Stimulated activated memory B cell treated with anti-CD40 and anti-IgM and Interleukin-4, amounts not matched to agents 10 μg/mL and 1 μg/mL and 100 μg/mL, for 72 hours (primary cell): Measurements from ENCODE around the gene SH3PXD2A.
"Not testable (repeated sequence)": the region's sequence is repeated elsewhere in the genome, so short reads cannot be mapped to it uniquely, and the experiment has no call there.

Experiments
- ATAC-seq: fragments of 150-1000 bp; cut with Tn5 transposase; 2 replicates; pipeline ENCODE4 v1.10.0; 2021
- H3K27ac Mint-ChIP-seq: one replicate; pipeline ENCODE4 v1.8.0; 2022; ENCODE audit warnings: mild to moderate bottlenecking, mixed read lengths
- H3K27me3 Mint-ChIP-seq: one replicate; pipeline ENCODE4 v1.8.0; 2022; ENCODE audit warnings: mixed read lengths
- H3K36me3 Mint-ChIP-seq: one replicate; pipeline ENCODE4 v1.8.0; 2022; ENCODE audit warnings: mixed read lengths
- H3K4me1 Mint-ChIP-seq: one replicate; pipeline ENCODE4 v1.8.0; 2022; ENCODE audit warnings: mixed read lengths
- H3K4me3 Mint-ChIP-seq: one replicate; pipeline ENCODE4 v1.8.0; 2022; ENCODE audit warnings: mild to moderate bottlenecking, moderate library complexity, mixed read lengths
- H3K9me3 Mint-ChIP-seq: one replicate; pipeline ENCODE4 v1.8.0; 2022; ENCODE audit warnings: mixed read lengths

SH3PXD2A gene

GRCh38 chr10:103772846-103773245, 82.5 kb downstream of the SH3PXD2A start:
- H3K27ac Mint-ChIP-seq, result peak overlapping the region; percentile 81
- H3K4me1 Mint-ChIP-seq, result peaks cover 63% of the 10 kb centered on the region
- not testable (repeated sequence) for H3K9me3 Mint-ChIP-seq, H3K36me3 Mint-ChIP-seq, ATAC-seq
- peak overlapping the region; percentile 83 for H3K4me3 Mint-ChIP-seq
- peaks cover 35% of the 10 kb centered on the region for H3K27me3 Mint-ChIP-seq

GRCh38 chr10:103772096-103772845, 83.1 kb downstream of the SH3PXD2A start:
- ATAC-seq, result peak; percentile 79
- Mint-ChIP-seq H3K36me3 (no peaks in the 10 kb centered on the region), H3K27me3 (peaks cover 30% of the 10 kb centered on the region), H3K9me3 (no peaks in the 10 kb centered on the region), H3K4me1 (peaks cover 58% of the 10 kb centered on the region), H3K27ac (peak overlapping the region; percentile 81), H3K4me3 (peak overlapping the region; percentile 83)

- no peak for ATAC-seq
- H3K4me1 Mint-ChIP-seq, result peaks cover 59% of the 10 kb centered on the region
- H3K36me3 Mint-ChIP-seq, result no peaks in the 10 kb centered on the region
- peaks cover 8% of the 10 kb centered on the region for H3K27me3 Mint-ChIP-seq
- H3K4me3 Mint-ChIP-seq, result no peak overlapping the region
- H3K9me3 Mint-ChIP-seq, result no peaks in the 10 kb centered on the region
- H3K27ac Mint-ChIP-seq, result no peak overlapping the region
Observed at GRCh38 chr10:103770139-103770538, 85.2 kb downstream of the SH3PXD2A start.

GRCh38 chr10:103769176-103769575, 86.2 kb downstream of the SH3PXD2A start:
- ATAC-seq, result peak; percentile 52
- Mint-ChIP-seq H3K27me3 (no peaks in the 10 kb centered on the region), H3K36me3 (no peaks in the 10 kb centered on the region), H3K9me3 (peaks cover under 1% of the 10 kb centered on the region), H3K4me3 (no peak overlapping the region), H3K27ac (no peak overlapping the region), H3K4me1 (peaks cover 63% of the 10 kb centered on the region)

GRCh38 chr10:103768345-103768744, 87.0 kb downstream of the SH3PXD2A start:
- Mint-ChIP-seq H3K36me3 (no peaks in the 10 kb centered on the region), H3K27me3 (no peaks in the 10 kb centered on the region), H3K27ac (no peak overlapping the region), H3K4me1 (peaks cover 71% of the 10 kb centered on the region), H3K9me3 (peaks cover 3% of the 10 kb centered on the region), H3K4me3 (no peak overlapping the region)
- ATAC-seq, result no peak

GRCh38 chr10:103767756-103768155, 87.6 kb downstream of the SH3PXD2A start:
- peaks cover 3% of the 10 kb centered on the region for H3K9me3 Mint-ChIP-seq
- no peak for ATAC-seq
- no peak overlapping the region for H3K27ac Mint-ChIP-seq
- H3K4me3 Mint-ChIP-seq, result no peak overlapping the region
- H3K27me3 Mint-ChIP-seq, result no peaks in the 10 kb centered on the region
- H3K36me3 Mint-ChIP-seq, result no peaks in the 10 kb centered on the region
- H3K4me1 Mint-ChIP-seq, result peaks cover 72% of the 10 kb centered on the region

GRCh38 chr10:103766751-103767505, 88.4 kb downstream of the SH3PXD2A start:
- Mint-ChIP-seq H3K27ac (no peak overlapping the region), H3K36me3 (no peaks in the 10 kb centered on the region), H3K27me3 (no peaks in the 10 kb centered on the region), H3K4me1 (peaks cover 64% of the 10 kb centered on the region), H3K4me3 (no peak overlapping the region), H3K9me3 (peaks cover 3% of the 10 kb centered on the region)
- no peak for ATAC-seq

GRCh38 chr10:103765981-103766380, 89.4 kb downstream of the SH3PXD2A start:
- Mint-ChIP-seq H3K4me3 (no peak overlapping the region), H3K36me3 (no peaks in the 10 kb centered on the region), H3K9me3 (peaks cover 3% of the 10 kb centered on the region), H3K27me3 (no peaks in the 10 kb centered on the region), H3K4me1 (peaks cover 55% of the 10 kb centered on the region), H3K27ac (no peak overlapping the region)
- ATAC-seq, result no peak

- H3K4me3 Mint-ChIP-seq, result no peak overlapping the region
- H3K27me3 Mint-ChIP-seq, result no peaks in the 10 kb centered on the region
- ATAC-seq, result no peak
- peaks cover 46% of the 10 kb centered on the region for H3K4me1 Mint-ChIP-seq
- peaks cover 3% of the 10 kb centered on the region for H3K9me3 Mint-ChIP-seq
- H3K36me3 Mint-ChIP-seq, result no peaks in the 10 kb centered on the region
- no peak overlapping the region for H3K27ac Mint-ChIP-seq
Observed at GRCh38 chr10:103765168-103765567, 90.2 kb downstream of the SH3PXD2A start.

GRCh38 chr10:103764296-103765088, 90.9 kb downstream of the SH3PXD2A start:
- Mint-ChIP-seq H3K9me3 (peaks cover 3% of the 10 kb centered on the region), H3K4me1 (peaks cover 40% of the 10 kb centered on the region), H3K4me3 (no peak overlapping the region), H3K36me3 (no peaks in the 10 kb centered on the region), H3K27ac (peak overlapping the region; percentile 51), H3K27me3 (no peaks in the 10 kb centered on the region)
- no peak for ATAC-seq

- peak overlapping the region; percentile 51 for H3K27ac Mint-ChIP-seq
- no peaks in the 10 kb centered on the region for H3K27me3 Mint-ChIP-seq
- H3K4me1 Mint-ChIP-seq, result peaks cover 37% of the 10 kb centered on the region
- H3K9me3 Mint-ChIP-seq, result peaks cover 3% of the 10 kb centered on the region
- H3K36me3 Mint-ChIP-seq, result no peaks in the 10 kb centered on the region
- peak overlapping the region; percentile 4 for H3K4me3 Mint-ChIP-seq
- ATAC-seq, result peak; percentile 67
Observed at GRCh38 chr10:103763374-103764202, 91.8 kb downstream of the SH3PXD2A start.

GRCh38 chr10:103762916-103763315, 92.5 kb downstream of the SH3PXD2A start:
- peaks cover 3% of the 10 kb centered on the region for H3K9me3 Mint-ChIP-seq
- H3K4me3 Mint-ChIP-seq, result no peak overlapping the region
- H3K36me3 Mint-ChIP-seq, result no peaks in the 10 kb centered on the region
- H3K27me3 Mint-ChIP-seq, result no peaks in the 10 kb centered on the region
- peaks cover 30% of the 10 kb centered on the region for H3K4me1 Mint-ChIP-seq
- ATAC-seq, result no peak
- no peak overlapping the region for H3K27ac Mint-ChIP-seq

- Mint-ChIP-seq H3K27me3 (no peaks in the 10 kb centered on the region), H3K27ac (no peak overlapping the region), H3K4me3 (no peak overlapping the region), H3K9me3 (peaks cover 3% of the 10 kb centered on the region), H3K36me3 (no peaks in the 10 kb centered on the region), H3K4me1 (peaks cover 28% of the 10 kb centered on the region)
- ATAC-seq, result no peak
Observed at GRCh38 chr10:103762162-103762561, 93.2 kb downstream of the SH3PXD2A start.

GRCh38 chr10:103761075-103761920, 94.1 kb downstream of the SH3PXD2A start:
- H3K27ac Mint-ChIP-seq, result no peak overlapping the region
- peaks cover 28% of the 10 kb centered on the region for H3K4me1 Mint-ChIP-seq
- H3K4me3 Mint-ChIP-seq, result no peak overlapping the region
- no peak for ATAC-seq
- no peaks in the 10 kb centered on the region for H3K27me3 Mint-ChIP-seq
- H3K36me3 Mint-ChIP-seq, result no peaks in the 10 kb centered on the region
- peaks cover 3% of the 10 kb centered on the region for H3K9me3 Mint-ChIP-seq
